ENCODE data around the gene GLTP.

Gene GLTP

DNA sequence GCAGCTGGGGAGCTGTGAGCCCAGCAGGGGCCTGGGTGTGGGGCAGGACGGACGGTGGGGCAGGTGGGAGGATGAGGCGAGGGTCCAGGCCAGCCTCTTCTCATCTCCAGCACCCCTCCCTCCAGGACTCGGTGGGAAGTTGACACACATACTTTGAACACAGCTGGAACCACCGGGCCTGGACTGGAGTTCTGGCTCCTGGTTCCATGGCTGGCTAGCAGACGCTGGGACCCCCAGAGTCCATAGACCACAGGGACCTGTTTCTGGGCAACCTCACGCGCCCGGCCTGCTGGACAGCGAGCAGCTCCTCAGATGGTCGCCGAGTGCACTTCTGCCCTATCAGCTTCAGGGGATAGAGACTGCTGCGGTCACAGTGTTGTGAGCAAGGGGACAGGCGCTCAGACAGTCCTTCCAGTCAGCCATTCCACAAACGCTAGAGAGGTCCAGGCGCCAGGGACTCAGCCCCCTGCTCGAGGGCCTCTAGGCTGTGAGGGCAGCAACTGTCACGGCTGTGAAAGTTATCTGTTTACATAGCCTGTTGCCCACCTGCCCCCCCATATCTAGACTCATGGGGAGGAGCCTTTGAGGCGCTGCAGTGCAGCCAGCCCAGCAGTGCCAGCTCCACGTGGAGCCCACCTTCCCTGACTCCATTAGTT is 45.0 kb upstream of the GLTP start:
- H3K27me3 Mint-ChIP-seq (ENCODE audit: low read depth), result no peaks in the 10 kb centered on the region
- peaks cover 18% of the 10 kb centered on the region for H3K4me1 Mint-ChIP-seq
- TF ChIP-seq, protein P1, sequence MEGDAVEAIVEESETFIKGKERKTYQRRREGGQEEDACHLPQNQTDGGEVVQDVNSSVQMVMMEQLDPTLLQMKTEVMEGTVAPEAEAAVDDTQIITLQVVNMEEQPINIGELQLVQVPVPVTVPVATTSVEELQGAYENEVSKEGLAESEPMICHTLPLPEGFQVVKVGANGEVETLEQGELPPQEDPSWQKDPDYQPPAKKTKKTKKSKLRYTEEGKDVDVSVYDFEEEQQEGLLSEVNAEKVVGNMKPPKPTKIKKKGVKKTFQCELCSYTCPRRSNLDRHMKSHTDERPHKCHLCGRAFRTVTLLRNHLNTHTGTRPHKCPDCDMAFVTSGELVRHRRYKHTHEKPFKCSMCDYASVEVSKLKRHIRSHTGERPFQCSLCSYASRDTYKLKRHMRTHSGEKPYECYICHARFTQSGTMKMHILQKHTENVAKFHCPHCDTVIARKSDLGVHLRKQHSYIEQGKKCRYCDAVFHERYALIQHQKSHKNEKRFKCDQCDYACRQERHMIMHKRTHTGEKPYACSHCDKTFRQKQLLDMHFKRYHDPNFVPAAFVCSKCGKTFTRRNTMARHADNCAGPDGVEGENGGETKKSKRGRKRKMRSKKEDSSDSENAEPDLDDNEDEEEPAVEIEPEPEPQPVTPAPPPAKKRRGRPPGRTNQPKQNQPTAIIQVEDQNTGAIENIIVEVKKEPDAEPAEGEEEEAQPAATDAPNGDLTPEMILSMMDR (IDR thresholded peaks at IDR 0.05; ENCODE audit: unreplicated experiment in 3 of 3), result no peak
- H3K9me3 Mint-ChIP-seq, result no peaks in the 10 kb centered on the region
- H3K4me3 Mint-ChIP-seq, result no peak overlapping the region
- H3K27ac Mint-ChIP-seq, result peak overlapping the region; percentile 16 to 61 (median 28)
- peaks cover 20% of the 10 kb centered on the region for H3K36me3 Mint-ChIP-seq (ENCODE audit: low read depth)

GRCh38 chr12:109923481-109924245 is 43.3 kb upstream of the GLTP start:
- Mint-ChIP-seq H3K27ac (no peak overlapping the region), H3K9me3 (no peaks in the 10 kb centered on the region), H3K36me3 (ENCODE audit: low read depth) (peaks cover 25% of the 10 kb centered on the region), H3K4me1 (peaks cover 18% of the 10 kb centered on the region), H3K27me3 (ENCODE audit: low read depth) (no peaks in the 10 kb centered on the region), H3K4me3 (no peak overlapping the region)
- TF ChIP-seq, protein P1 (IDR thresholded peaks at IDR 0.05; ENCODE audit: unreplicated experiment in 3 of 3), result no peak

- Mint-ChIP-seq H3K4me1 (peaks cover 18% of the 10 kb centered on the region), H3K4me3 (no peak overlapping the region), H3K36me3 (ENCODE audit: low read depth) (peaks cover 25% of the 10 kb centered on the region), H3K27me3 (ENCODE audit: low read depth) (no peaks in the 10 kb centered on the region), H3K9me3 (no peaks in the 10 kb centered on the region), H3K27ac (no peak overlapping the region)
- TF ChIP-seq, protein P1 (IDR thresholded peaks at IDR 0.05; ENCODE audit: unreplicated experiment in 3 of 3), result no peak
These were observed 42.7 kb upstream of the GLTP start for GRCh38 chr12:109923038-109923437.

- TF ChIP-seq, protein P1 (IDR thresholded peaks at IDR 0.05; ENCODE audit: unreplicated experiment in 3 of 3), result no peak
- no peak overlapping the region for H3K4me3 Mint-ChIP-seq
- H3K27me3 Mint-ChIP-seq (ENCODE audit: low read depth), result no peaks in the 10 kb centered on the region
- peak overlapping the region in 2 of 3 experiments; percentile 7 to 25 for H3K27ac Mint-ChIP-seq
- H3K4me1 Mint-ChIP-seq, result peaks cover 18% of the 10 kb centered on the region
- H3K9me3 Mint-ChIP-seq, result no peaks in the 10 kb centered on the region
- peaks cover 30% of the 10 kb centered on the region for H3K36me3 Mint-ChIP-seq (ENCODE audit: low read depth)
These were observed 41.6 kb upstream of the GLTP start for GRCh38 chr12:109921982-109922381.

DNA sequence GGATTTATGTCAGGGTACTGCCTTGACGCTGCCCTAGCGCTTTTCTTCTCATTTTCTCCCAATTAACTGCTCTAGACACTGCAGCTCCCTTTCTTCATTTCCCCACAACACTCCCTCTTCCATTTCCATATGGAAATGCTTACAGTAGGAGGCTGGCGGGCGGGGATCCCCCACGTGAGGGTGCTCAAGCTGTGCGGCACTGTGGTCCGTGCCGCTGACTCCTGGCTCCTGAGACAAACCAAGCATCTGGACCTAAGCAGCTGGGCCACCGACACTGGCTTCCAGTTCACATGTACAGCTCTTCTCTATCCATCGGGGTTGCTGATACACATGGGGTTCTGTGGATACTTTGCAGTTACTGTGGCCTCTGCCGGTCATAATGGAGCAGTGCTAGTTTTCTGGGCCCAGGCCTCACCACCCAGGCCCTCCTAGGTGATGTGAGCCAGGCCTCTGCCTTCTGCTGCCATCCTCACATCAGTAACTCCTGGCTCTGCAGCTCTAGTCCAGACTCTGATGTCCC is 40.0 kb upstream of the GLTP start:
- peaks cover 18% of the 10 kb centered on the region for H3K4me1 Mint-ChIP-seq
- no peaks in the 10 kb centered on the region for H3K9me3 Mint-ChIP-seq
- H3K27ac Mint-ChIP-seq, result no peak overlapping the region

More for the DNA sequence above, 40.0 kb upstream of the GLTP start:
- Mint-ChIP-seq H3K27me3 (ENCODE audit: low read depth) (no peaks in the 10 kb centered on the region), H3K4me3 (no peak overlapping the region), H3K36me3 (ENCODE audit: low read depth) (peaks cover 46% of the 10 kb centered on the region)
- TF ChIP-seq, protein P1 (IDR thresholded peaks at IDR 0.05; ENCODE audit: unreplicated experiment in 3 of 3), result no peak

Data from nephron (organoid).